HG03280 (cell line): ENCODE measurements around the gene ZKSCAN3.
"Not testable (repeated sequence)": the region's sequence is repeated elsewhere in the genome, so short reads cannot be mapped to it uniquely, and the experiment has no call there.

Experiments used
- ATAC-seq: cut with Tn5 transposase; IDR thresholded peaks from one replicate; pipeline ENCODE4 v1.9.1; 2021; ENCODE audit warnings: mild to moderate bottlenecking, moderate library complexity; ENCODE audit not compliant: unreplicated experiment

The ZKSCAN3 gene

DNA sequence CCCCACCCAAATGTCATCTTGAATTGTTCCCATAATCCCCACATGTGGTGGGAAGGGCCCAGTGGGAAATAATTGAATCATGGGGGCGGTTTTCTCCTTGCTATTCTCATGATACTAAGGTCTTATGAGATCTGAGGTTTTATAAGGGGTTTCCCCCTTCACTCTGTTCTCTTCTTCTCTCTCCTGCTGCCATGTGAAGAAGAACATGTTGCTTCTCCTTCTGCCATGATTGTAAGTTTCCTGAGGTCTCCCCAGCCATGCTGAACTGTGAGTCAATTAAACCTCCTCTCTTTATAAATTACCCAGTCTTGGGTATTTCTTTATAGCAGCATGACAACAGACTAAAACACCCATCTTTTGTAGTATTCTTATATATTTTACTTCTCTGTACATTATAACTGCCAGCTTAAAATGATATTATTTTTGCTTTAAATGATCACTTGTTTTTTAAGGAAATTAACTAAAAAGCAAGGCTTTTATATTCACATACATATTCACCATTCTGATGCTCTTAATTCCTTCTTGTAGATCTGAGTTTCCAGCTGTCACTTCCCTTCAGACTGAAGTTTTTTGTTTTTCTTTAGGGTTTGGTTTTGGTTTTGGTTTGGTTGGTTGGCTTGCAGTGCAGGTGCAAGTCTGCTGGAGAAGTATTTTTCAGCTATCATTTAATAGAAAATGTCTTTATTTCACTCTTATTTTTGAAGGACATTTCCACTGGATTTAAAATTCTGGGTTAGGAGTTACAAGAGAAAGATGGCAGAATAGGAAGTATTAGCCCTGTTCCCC is 9.2 kb upstream of the ZKSCAN3 start:
- no peak for ATAC-seq

DNA sequence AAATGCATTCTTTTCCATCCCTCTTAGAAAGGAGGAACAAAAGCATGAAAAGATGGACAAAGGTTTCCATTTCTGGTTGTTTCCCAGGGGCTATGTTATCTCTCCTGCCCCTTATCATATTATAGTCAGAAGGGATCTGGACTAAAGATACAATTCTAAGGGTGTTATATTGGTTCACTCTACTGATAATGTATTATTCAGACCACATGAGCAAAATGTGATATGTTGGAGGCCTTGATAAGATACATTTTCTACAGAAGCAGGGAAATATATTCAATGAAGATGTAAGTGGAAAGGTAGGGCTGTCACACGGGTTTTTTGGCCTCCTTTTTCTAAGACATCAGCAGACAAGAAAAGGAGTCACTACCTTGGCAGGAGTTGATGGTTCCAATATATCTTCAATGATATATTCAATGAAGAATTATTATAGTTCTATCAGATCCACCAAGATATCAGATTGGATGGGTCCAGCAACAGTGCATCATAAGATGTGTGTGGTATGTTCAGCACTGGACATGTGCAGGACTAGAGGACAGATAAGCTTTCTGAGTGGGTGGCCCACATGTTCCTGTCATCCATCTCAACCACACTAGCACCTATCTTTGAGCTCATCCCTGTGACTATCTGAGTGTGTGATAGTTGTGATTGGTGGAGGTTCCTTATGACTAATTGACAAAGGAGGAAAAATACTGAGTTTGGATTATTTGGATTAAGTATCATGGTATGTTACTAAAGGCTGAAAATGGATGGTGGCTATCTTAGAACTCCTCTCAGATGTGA is 5.7 kb upstream of the ZKSCAN3 start:
- ATAC-seq = no peak

DNA sequence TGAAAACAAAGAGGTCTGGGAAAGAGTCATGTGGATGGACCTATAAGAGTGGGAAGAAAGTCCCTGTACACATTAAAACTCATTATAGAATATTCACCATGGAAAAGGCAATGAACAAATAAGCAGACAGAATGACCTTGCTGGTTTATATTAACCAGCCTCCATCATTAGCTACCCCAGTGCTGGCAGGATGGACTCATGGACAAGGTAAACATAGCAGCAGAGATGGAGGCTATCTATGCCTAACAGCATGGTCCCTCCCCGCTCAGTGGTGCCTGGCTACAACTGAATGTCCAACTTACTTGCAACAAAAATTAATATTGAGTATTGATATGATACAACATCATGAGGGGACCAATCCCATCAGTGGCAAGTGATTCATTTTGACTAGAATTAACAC is 4.5 kb upstream of the ZKSCAN3 start:
- ATAC-seq = no peak

DNA sequence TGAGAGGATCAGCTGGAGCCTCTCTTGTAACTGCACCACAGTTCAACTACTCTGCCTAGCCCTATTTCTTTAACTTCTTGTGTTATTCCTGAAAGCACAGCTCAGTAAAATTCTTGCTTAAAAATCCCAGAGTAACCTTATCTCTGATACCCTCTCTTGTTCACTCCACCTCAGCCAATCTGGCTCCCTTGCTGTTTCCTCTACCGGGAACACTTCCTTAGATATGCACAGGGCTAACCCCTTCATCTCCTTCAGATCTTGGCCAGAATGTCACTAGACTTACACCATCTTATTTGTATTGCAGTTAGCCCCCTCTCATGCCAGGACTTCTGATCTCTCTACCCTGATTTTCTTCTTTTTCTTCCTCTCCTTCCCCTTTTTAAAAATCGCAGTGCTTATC is 2.6 kb upstream of the ZKSCAN3 start:
- no peak for ATAC-seq

DNA sequence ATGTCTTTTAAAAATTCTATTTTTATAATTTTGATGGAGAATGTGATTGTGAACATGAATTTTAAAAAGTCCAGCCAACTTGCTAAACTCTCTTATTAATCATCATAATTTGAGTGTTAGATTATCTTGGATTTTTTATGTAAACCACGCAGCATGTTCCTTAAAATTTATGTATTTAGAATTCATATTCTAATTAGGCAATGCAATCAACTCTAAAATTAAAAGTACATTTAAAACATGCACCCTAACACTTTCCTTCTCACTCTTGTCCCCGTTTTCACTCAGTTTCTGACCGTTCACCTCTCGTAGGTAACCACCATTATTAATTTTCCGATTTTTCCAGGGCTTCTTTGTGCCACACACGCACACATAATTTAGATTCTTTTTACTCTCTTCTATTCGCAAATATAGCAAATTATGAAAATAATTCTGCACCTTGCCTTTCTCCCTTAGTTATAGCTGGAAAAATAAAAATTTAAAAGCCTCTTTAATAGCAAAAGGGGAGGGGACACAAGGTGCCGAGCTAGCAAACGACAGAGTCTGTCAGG is 329 bp upstream of the ZKSCAN3 start:
- no peak for ATAC-seq

DNA sequence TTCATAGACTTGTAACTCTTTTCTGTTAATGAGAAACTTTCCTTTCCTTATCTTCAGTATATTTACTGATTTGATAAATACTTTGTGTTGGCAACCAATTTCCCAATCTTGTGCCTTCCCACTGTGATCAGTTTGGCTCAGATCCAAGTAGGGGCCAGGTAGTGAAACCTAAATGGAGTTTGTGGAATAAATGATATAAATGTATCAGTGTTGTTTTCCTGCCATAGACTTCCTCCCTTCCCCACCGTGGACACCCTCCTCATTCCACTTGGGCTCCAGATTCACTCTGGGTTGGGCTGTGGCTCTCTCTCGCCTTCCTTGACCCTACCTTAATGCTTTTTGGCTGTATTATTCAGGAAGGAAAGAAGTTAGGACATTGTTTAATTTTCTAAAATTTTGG is 1.3 kb downstream of the ZKSCAN3 start:
- ATAC-seq = no peak

DNA sequence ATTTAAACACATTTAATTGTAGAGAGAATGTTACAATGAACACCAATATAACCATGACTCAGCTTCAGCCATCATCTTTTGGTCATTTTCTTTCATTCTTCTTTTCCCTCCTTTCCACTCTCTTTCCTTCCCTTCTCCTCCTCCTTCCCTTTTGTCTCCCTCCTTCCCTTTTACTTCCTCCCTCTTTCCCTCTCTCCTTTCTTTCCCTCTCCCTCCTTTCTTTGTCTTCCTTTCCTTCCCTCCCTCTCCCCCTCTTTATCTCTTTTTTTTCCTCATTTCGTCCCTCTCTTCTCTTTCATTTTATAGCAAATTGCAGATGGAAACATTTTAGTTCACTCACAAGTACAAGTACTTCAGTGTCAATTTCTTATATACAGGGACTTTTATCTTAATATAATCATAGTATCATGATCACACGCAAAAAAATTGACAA is 1.8 kb downstream of the ZKSCAN3 start:
- ATAC-seq = no peak

DNA sequence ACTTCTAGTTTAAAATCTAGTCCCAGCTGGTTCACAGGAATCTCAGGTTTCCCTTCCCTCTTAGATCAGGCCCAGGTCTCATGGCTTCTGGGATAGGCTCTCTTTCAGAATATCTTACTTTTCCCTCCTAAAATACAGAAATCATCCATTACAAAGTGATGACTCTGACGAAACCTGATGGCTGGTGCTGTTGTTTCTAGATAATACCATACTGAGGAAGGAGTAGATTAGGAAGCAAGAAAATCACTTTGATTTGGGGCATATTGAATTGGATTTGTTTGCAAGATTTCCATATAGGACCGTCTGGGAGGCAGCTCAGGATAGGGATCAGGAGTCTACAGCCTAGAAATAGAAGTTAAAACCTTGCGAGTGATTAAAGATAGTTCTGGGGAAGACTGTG is 3.6 kb downstream of the ZKSCAN3 start:
- ATAC-seq = no peak

DNA sequence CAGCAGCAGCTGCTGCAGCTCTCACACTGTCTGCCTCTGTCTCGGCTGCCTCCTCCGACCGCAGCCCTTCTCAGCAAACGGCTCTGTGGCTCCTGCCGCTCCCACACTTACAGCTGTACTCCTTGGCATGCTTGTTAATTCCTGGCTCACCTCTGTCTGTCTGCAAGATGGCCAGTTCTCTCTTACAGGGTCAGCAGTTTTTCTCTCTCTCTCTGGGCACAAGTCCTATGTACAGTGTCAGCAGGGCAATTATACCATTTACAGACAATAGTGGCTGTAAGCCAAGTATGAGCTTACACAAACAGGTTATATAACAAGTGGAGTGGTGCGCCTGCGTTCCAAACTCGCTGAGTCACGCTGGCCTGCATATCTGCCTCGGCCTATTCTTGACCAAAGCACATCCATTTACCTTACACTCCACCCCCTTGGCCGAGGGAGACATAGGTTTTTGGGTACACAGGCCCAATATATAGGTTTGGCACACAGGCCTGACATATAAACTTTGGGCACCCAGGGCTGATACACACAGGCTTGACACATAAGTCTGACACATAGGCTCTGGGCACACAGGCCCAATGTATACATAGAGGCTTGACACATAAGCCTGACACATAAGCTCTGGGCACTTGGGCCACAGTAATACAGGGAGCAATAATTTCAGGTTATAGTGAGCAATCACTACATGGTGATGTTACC is 4.4 kb downstream of the ZKSCAN3 start:
- no peak for ATAC-seq

DNA sequence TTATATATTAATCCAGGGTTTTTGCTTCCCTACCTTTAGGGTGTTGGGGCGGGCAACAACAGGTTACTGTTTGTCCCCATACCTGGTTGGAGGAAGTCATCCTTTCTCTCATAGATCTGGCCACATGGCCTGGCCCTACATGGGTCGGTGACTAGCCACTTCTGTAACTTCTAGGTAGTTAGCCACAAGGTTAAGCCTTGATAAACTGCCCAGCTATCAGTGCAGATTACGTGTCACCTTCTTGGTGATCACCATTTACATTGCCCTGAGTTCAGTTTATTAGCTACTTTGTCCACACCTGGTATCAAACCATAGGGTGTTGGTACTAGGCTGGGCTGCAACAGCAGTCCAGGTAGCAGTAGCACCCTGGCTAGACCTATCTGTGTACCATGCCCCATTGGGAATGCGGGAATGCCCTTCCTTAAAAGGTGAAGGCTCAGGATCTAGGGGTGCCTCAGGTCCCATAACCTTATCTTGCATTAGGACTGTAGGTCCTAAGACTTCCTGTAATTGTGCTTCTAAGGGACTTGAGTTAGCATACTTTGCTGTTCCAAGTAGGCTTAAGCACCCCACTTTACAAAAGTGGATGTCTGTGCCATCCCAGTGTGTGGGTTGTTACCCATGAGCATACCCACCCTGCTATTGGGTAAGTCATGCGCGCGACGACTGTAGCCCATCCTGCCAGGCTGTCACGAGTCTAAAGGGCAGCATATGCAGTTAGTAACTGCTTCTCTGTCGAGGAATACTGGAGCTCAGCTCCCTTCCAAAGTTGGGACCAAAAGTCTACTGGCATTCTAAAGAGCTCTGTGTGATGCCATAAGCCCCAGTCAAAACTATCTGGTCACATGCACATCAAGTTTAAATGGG is 5.2 kb downstream of the ZKSCAN3 start:
- ATAC-seq = no peak

DNA sequence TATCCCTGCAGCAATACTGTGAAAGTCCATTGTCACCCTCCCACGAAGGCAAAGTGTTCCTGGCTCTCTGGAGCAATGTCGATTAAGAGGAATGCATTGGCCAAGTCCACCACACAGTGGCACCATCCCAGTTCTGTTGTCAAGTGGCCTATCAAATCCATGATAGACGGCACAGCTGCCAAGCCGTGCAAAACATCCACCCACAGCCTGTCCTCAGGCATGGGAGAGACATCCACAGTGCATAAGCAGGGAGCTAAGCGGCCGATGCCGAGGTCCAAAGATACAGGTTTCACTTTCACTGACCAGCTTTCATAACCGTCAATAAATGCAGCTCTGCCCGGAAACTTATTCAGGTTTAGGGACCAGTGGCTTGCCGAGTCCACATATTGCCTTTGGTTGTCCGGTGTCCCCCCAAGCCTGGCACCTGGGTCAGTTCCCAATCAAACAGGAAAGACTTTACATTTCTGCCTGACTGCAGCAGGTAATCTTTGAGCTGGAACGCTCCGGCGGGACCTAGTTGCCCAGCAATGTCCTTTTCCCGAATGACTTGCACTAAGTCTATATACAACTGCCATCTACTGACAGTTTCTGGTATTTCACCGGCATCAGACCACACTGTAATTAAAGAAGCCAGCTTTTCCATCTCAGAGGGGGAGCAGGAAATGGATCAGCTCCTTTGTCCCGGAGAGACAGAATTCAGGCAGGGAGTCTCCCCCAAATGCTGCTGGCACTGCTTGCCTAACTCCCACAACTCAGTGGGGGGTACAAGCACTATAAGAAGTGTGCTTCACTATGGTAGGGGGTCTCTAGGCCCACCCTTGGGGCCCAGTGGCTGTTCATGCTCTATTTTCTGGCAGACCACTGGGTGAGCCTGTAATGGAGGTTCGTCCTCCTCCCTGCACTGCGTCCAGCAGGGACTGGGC is 6.3 kb downstream of the ZKSCAN3 start:
- ATAC-seq = no peak

DNA sequence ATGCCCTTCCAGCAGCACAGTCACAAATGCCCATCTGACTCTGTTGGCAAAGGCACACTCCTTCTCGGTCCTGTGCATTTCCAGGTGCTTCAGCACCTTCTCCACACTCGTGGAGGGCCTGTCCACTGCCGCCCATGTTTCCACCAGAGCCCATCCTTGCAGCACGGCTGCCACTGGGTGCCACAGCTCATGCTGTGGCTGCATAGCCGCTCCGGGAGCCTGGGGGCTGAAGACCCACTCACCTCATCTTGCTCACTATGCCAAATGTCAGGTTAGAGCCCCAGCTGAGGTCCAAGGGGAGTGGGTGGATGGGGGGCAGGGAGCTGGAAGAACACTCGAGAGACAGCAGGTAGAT is 6.9 kb downstream of the ZKSCAN3 start:
- no peak for ATAC-seq

DNA sequence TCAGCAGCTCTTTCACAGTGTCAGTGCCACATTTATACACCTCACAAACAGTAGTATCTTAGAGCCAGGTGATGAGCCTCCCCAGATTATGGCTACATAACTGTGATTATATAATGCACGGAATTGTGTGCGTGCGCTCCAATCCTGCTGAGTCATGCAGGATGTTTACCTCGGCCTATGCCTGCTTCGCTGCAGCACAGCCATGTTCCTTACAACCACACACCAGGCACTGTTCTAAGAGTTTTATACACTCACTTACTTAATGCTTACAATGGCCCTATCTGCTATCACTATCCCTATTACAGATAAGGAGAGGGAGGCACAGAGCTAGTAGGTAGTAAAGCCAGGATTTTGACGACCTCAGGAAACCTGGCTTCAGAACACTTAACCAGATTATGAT is 7.3 kb downstream of the ZKSCAN3 start:
- no peak for ATAC-seq

DNA sequence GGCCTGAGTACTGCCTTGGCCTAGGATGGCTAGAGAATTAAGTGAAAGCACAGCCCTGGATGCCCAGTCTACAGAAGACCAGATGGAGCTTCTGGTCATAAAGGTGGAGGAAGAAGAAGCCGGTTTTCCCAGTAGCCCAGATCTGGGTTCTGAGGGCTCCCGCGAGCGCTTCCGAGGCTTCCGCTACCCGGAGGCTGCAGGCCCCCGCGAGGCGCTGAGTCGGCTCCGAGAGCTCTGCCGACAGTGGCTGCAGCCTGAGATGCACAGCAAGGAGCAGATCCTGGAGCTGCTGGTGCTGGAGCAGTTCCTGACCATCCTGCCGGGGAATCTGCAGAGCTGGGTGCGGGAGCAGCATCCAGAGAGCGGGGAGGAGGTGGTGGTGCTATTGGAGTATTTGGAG is 9.8 kb downstream of the ZKSCAN3 start:
- not testable (repeated sequence) for ATAC-seq

DNA sequence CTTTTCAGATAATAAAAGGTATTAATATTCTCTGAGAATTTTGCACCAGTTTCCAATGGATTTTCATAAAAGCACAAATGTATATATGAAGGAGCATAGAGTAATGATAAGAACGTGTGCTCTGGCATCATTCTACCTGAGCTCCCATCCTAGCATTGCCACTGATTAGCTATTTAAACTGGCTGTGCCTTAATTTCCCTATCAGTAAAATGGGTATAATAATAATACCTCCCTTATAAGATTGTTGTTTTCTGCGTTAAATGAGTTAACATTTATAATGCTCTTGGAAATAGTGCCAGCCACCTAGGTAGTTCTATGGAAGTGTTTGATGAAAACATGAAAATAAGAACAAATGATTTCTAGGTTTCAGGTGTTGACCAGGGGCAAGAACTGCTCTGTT is 11.2 kb downstream of the ZKSCAN3 start:
- ATAC-seq = no peak

DNA sequence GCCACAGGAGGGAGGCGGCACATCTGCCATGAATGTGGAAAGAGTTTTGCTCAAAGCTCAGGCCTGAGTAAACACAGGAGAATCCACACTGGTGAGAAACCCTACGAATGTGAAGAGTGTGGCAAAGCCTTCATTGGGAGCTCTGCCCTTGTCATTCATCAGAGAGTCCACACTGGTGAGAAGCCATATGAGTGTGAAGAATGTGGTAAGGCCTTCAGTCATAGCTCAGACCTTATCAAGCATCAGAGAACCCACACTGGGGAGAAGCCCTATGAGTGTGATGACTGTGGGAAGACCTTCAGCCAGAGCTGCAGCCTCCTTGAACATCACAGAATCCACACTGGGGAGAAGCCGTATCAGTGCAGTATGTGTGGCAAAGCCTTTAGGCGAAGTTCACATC is 15.8 kb downstream of the ZKSCAN3 start:
- ATAC-seq = not testable (repeated sequence)

DNA sequence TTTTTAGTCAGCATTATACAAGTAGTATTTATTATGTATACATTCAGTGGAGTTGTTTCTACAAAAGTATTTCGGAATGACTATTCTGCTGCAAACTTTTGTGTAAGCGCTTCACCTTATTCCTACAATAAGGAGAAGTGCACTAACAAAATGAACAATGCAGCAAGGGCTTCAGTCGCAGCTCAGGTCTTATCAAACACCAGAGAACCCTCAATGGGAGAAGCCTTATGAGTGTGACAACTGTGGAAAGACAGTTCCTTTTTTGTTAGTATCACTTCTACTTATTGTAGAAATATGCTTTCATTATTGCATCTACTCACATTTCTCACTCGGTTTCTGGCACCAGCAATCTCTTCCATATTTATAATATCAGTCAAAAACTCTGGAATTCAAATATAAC is 18.8 kb downstream of the ZKSCAN3 start:
- peak; percentile 60 for ATAC-seq

DNA sequence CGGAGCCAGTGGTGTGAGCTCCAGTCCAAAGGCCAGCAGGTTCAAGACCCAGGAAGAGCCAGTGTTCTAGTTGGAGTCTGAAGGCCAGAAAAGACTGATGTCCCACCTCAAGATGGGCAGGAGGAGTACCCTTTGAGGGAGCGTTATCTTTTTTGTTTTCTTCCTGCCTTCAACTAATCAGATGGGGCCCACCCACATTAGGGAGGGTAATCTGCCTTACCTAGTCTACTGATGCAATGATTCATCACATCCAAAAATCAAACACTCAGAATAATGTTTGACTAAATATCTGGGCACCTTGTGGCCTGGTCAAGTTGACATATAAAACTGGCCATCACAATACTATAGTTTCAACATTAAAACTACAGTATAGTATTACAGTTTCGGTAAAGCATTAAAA is 19.7 kb downstream of the ZKSCAN3 start:
- ATAC-seq = no peak

DNA sequence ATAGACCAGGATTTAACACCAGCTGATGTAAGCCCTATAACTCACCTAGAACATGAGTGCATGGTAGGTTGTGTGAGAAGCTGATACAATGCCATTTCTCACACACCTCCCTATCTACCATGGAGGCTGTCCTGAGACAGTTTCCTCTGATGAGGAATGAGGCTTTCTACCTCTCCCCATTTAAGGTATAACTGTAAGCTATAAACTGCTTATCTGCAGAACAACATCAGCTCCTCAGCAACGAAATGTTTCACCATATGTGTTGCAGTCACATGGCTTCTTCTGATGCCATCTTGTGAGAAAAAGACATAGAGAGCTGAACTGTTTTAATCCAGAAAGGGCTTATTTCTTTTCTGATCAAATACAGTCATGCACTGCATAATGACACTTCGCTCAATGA is 20.7 kb downstream of the ZKSCAN3 start:
- ATAC-seq = no peak

DNA sequence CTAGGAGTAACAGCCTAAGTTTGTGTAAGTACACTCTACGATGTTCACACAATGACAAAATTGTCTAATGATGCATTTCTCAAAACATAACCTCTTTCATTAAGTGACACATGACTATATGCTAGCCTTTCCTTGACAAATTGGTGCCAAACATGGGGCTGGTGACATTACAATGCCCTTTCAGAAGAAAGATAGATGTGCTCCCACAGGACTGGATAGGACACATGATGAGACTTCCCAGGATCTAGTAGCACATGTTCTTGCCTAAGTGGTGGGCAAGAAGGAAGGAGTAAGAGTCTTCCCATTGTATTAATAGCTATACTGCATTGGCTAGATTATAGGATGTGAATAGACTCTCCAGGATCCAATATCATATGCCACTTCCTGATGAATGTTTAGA is 21.5 kb downstream of the ZKSCAN3 start:
- no peak for ATAC-seq
